EL (cell line): ENCODE results near the gene IL1F10.

Source experiments
- DNase-seq: peaks from one replicate; pipeline ENCODE4 v3.0.0-alpha.2; 2016

IL1F10 gene

GRCh38 chr2:113067681-113068080 is at the start of gene IL1F10:
Gene IL1F10, plus strand, starts transcription at chr2:113067970. Its CDS starts 4,769 bp downstream, at chr2:113072739.
- no peak for DNase-seq

- no peak for DNase-seq
Observed at GRCh38 chr2:113018509-113018908, 49.3 kb upstream of the IL1F10 start.

- no peak for DNase-seq
Observed at GRCh38 chr2:113021312-113021711, 46.5 kb upstream of the IL1F10 start.

- no peak for DNase-seq
Observed at GRCh38 chr2:113024764-113025163, 43.0 kb upstream of the IL1F10 start.

GRCh38 chr2:113025737-113026136 is 42.0 kb upstream of the IL1F10 start:
- no peak for DNase-seq

GRCh38 chr2:113027691-113028090 is 40.1 kb upstream of the IL1F10 start:
- DNase-seq, result no peak

GRCh38 chr2:113028112-113028511 is 39.7 kb upstream of the IL1F10 start:
- DNase-seq, result no peak

GRCh38 chr2:113032737-113033136 is 35.0 kb upstream of the IL1F10 start:
- DNase-seq, result no peak

- no peak for DNase-seq
Observed at GRCh38 chr2:113034016-113034415, 33.8 kb upstream of the IL1F10 start.

GRCh38 chr2:113036763-113037162 is 31.0 kb upstream of the IL1F10 start:
- no peak for DNase-seq

- DNase-seq, result no peak
Observed at GRCh38 chr2:113038291-113038690, 29.5 kb upstream of the IL1F10 start.

GRCh38 chr2:113039158-113039557 is 28.6 kb upstream of the IL1F10 start:
- DNase-seq, result no peak

- DNase-seq, result no peak
Observed at GRCh38 chr2:113039719-113040118, 28.1 kb upstream of the IL1F10 start.

GRCh38 chr2:113041871-113042270 is 25.9 kb upstream of the IL1F10 start:
- no peak for DNase-seq

GRCh38 chr2:113046465-113046864 is 21.3 kb upstream of the IL1F10 start:
- DNase-seq, result no peak

- DNase-seq, result no peak
Observed at GRCh38 chr2:113050921-113051895, 16.6 kb upstream of the IL1F10 start.

GRCh38 chr2:113052396-113052917 is 15.3 kb upstream of the IL1F10 start, which contains the start of gene IL36B:
Gene IL36B, minus strand, starts transcription at chr2:113052867.
- no peak for DNase-seq

GRCh38 chr2:113053666-113054065 is 14.1 kb upstream of the IL1F10 start:
- no peak for DNase-seq

- DNase-seq, result no peak
Observed at GRCh38 chr2:113054066-113054465, 13.7 kb upstream of the IL1F10 start.

- DNase-seq, result no peak
Observed at GRCh38 chr2:113056521-113056920, 11.2 kb upstream of the IL1F10 start.

GRCh38 chr2:113057117-113057516 is 10.7 kb upstream of the IL1F10 start:
- DNase-seq, result no peak

- DNase-seq, result no peak
Observed at GRCh38 chr2:113058411-113058994, 9.3 kb upstream of the IL1F10 start.

GRCh38 chr2:113058998-113059960 is 8.5 kb upstream of the IL1F10 start, which contains the start of gene IL36RN:
Gene IL36RN, plus strand, starts transcription at chr2:113059198. Its CDS starts 241 bp downstream, at chr2:113059439.
- no peak for DNase-seq
